Stimulated activated CD8-positive, alpha-beta memory T cell treated with anti-CD3 and anti-CD28 coated beads, Interleukin-7, amount 100 ng/mL, for 48 hours (primary cell): ENCODE data around the gene AKIRIN2.
"Not testable (repeated sequence)": the region's sequence is repeated elsewhere in the genome, so short reads cannot be mapped to it uniquely, and the experiment has no call there.

Experiments
- DNase-seq, 2 donors: peaks; one replicate each; pipeline ENCODE4 v3.0.0-alpha.2; 2020; ENCODE audit warnings: low read depth in 1 of 2; ENCODE audit errors: extremely low read depth in 1 of 2

Gene AKIRIN2

GRCh38 chr6:87718662-87719433, 16.8 kb upstream of the AKIRIN2 start:
- no peak for DNase-seq

- no peak for DNase-seq
Measured at GRCh38 chr6:87716928-87717614, 15.0 kb upstream of the AKIRIN2 start.

GRCh38 chr6:87714093-87714842, 12.2 kb upstream of the AKIRIN2 start:
- DNase-seq, result no peak

GRCh38 chr6:87712713-87713112, 10.7 kb upstream of the AKIRIN2 start:
- not testable (repeated sequence) for DNase-seq

- DNase-seq, result no peak
Measured at GRCh38 chr6:87710090-87710489, 8.1 kb upstream of the AKIRIN2 start.

GRCh38 chr6:87708581-87709427, 6.8 kb upstream of the AKIRIN2 start:
- not testable (repeated sequence) for DNase-seq

- DNase-seq, result no peak
Measured at GRCh38 chr6:87706187-87706966, 4.3 kb upstream of the AKIRIN2 start.

- DNase-seq, result peak in 1 of 2 donors; percentile 66
Measured at GRCh38 chr6:87705070-87705691, 3.1 kb upstream of the AKIRIN2 start.

- not testable (repeated sequence) for DNase-seq
Measured at GRCh38 chr6:87703039-87703438, 1.0 kb upstream of the AKIRIN2 start.

GRCh38 chr6:87702589-87702945, 534 bp upstream of the AKIRIN2 start:
- DNase-seq, result no peak

- no peak for DNase-seq
Measured at GRCh38 chr6:87701344-87701675, 723 bp downstream of the AKIRIN2 start.

- peak in 1 of 2 donors; percentile 24 for DNase-seq
Measured at GRCh38 chr6:87700397-87701343, 1.4 kb downstream of the AKIRIN2 start.

GRCh38 chr6:87699576-87699975, 2.5 kb downstream of the AKIRIN2 start:
- no peak for DNase-seq

- DNase-seq, result no peak
Measured at GRCh38 chr6:87698547-87699006, 3.5 kb downstream of the AKIRIN2 start.

- DNase-seq, result no peak
Measured at GRCh38 chr6:87697581-87698546, 4.2 kb downstream of the AKIRIN2 start.

GRCh38 chr6:87696817-87697216, 5.2 kb downstream of the AKIRIN2 start:
- not testable (repeated sequence) for DNase-seq

- DNase-seq, result no peak
Measured at GRCh38 chr6:87692086-87692485, 9.9 kb downstream of the AKIRIN2 start.
